Caki2 (cell line): Measurements from ENCODE around the gene CYP2C19. TPM values are rescaled to one million over a fixed set of nuclear protein-coding genes. Genes with fewer than 3 reads are reported as not detected.
"Not testable (repeated sequence)": the region's sequence is repeated elsewhere in the genome, so short reads cannot be mapped to it uniquely, and the experiment has no call there.

Experiments used
- DNase-seq: peaks from one replicate; pipeline ENCODE4 v3.0.0-alpha.2; 2015; ENCODE audit warnings: low read depth
- in situ Hi-C: cut with HindIII; loops from 2 replicates; pipeline ENCODE4 v1.10.0; 2016; ENCODE audit warnings: low sequenced_read_pairs, low pct_unique_long_range_greater_than_20kb, mixed read lengths
- total RNA-seq: library from RNA; depleted of rRNA; stranded (reverse); fragments of >200 nt; shearing (Covaris generic); gene quantifications from 2 replicates; pipeline ENCODE4 v1.2.3, GENCODE V29; 2014; ENCODE audit warnings: low replicate concordance; rRNA removed

CYP2C19 gene
- total RNA-seq, 1 experiment from 2014 or later, result 0.41 TPM

- in situ Hi-C loops, result no loop called here
- DNase-seq, result no peak
Measured at GRCh38 chr10:94853065-94853464, 90.6 kb downstream of the CYP2C19 start.

- in situ Hi-C loops, result no loop called here
- no peak for DNase-seq
Measured at GRCh38 chr10:94858005-94858404, 95.5 kb downstream of the CYP2C19 start.

- in situ Hi-C loops, result no loop called here
- DNase-seq, result no peak
Measured at GRCh38 chr10:94859086-94859485, 96.6 kb downstream of the CYP2C19 start.

- peak; percentile 36 for DNase-seq
- in situ Hi-C loops, result no loop called here
Measured at GRCh38 chr10:94878649-94879048, 116.2 kb downstream of the CYP2C19 start.

GRCh38 chr10:94879214-94879613, 116.7 kb downstream of the CYP2C19 start:
- peak; percentile 12 for DNase-seq

GRCh38 chr10:94889123-94889522, 126.6 kb downstream of the CYP2C19 start:
- in situ Hi-C loops, result no loop called here
- no peak for DNase-seq

More at GRCh38 chr10:94879214-94879613, 116.7 kb downstream of the CYP2C19 start:
- in situ Hi-C loops, result no loop called here

GRCh38 chr10:94890264-94891022, 128.0 kb downstream of the CYP2C19 start:
- in situ Hi-C loops, result no loop called here
- no peak for DNase-seq

- DNase-seq, in situ Hi-C loops: not testable (repeated sequence)
Measured at GRCh38 chr10:94898414-94898813, 135.9 kb downstream of the CYP2C19 start.

- in situ Hi-C loops, result no loop called here
- DNase-seq, result no peak
Measured at GRCh38 chr10:94902080-94902479, 139.6 kb downstream of the CYP2C19 start.

GRCh38 chr10:94902570-94902969, 140.1 kb downstream of the CYP2C19 start:
- in situ Hi-C loops, result no loop called here
- DNase-seq, result peak; percentile 87

Other genes with a start within 250 kb of the CYP2C19 start
- 59.2 and 74.8 TPM in 2 replicates for gene HELLS, start 216.9 kb upstream of the CYP2C19 start, total RNA-seq
- gene CYP2C18, start 79.0 kb upstream of the CYP2C19 start, total RNA-seq, result not detected in 2 replicates
- gene CYP2C9, start 176.0 kb downstream of the CYP2C19 start, total RNA-seq, result not detected in 2 replicates